GM18508 (cell line): ENCODE measurements around the gene MCHR1.
"Not testable (repeated sequence)": the region's sequence is repeated elsewhere in the genome, so short reads cannot be mapped to it uniquely, and the experiment has no call there.

Source experiments
- ATAC-seq: cut with Tn5 transposase; IDR thresholded peaks from one replicate; pipeline ENCODE4 v1.9.1; 2021; ENCODE audit warnings: moderate number of reproducible peaks; ENCODE audit not compliant: insufficient read depth, unreplicated experiment

The MCHR1 gene

GRCh38 chr22:40655941-40656340 lies 23.3 kb upstream of the MCHR1 start:
- ATAC-seq = not testable (repeated sequence)

GRCh38 chr22:40656651-40657050 lies 22.6 kb upstream of the MCHR1 start:
- not testable (repeated sequence) for ATAC-seq

GRCh38 chr22:40659166-40659565 lies 20.1 kb upstream of the MCHR1 start:
- no peak for ATAC-seq

- ATAC-seq = no peak
Observed at GRCh38 chr22:40660730-40661129, 18.6 kb upstream of the MCHR1 start.

- no peak for ATAC-seq
Observed at GRCh38 chr22:40661671-40662070, 17.6 kb upstream of the MCHR1 start.

GRCh38 chr22:40665312-40665711 lies 14.0 kb upstream of the MCHR1 start:
- no peak for ATAC-seq

GRCh38 chr22:40666151-40666848 lies 13.0 kb upstream of the MCHR1 start:
- no peak for ATAC-seq

GRCh38 chr22:40668611-40669411 lies 10.5 kb upstream of the MCHR1 start:
- ATAC-seq = no peak

- no peak for ATAC-seq
Observed at GRCh38 chr22:40670058-40670457, 9.2 kb upstream of the MCHR1 start.

- ATAC-seq = no peak
Observed at GRCh38 chr22:40671369-40671768, 7.9 kb upstream of the MCHR1 start.

- ATAC-seq = no peak
Observed at GRCh38 chr22:40671796-40672360, 7.4 kb upstream of the MCHR1 start.

- no peak for ATAC-seq
Observed at GRCh38 chr22:40673017-40673416, 6.3 kb upstream of the MCHR1 start.

GRCh38 chr22:40674274-40674673 lies 5.0 kb upstream of the MCHR1 start:
- no peak for ATAC-seq

GRCh38 chr22:40676166-40676565 lies 3.1 kb upstream of the MCHR1 start:
- not testable (repeated sequence) for ATAC-seq

- no peak for ATAC-seq
Observed at GRCh38 chr22:40676644-40677043, 2.6 kb upstream of the MCHR1 start.

- ATAC-seq = no peak
Observed at GRCh38 chr22:40678493-40679248, 613 bp upstream of the MCHR1 start.

GRCh38 chr22:40679964-40680818 lies 907 bp downstream of the MCHR1 start:
- no peak for ATAC-seq

- ATAC-seq = no peak
Observed at GRCh38 chr22:40680819-40681183, 1.5 kb downstream of the MCHR1 start.

GRCh38 chr22:40681451-40681850 lies 2.2 kb downstream of the MCHR1 start:
- no peak for ATAC-seq

GRCh38 chr22:40684728-40685127 lies 5.4 kb downstream of the MCHR1 start:
- ATAC-seq = no peak
